SK-N-SH (cell line): ENCODE measurements around the gene CREBRF. TPM values are rescaled to one million over a fixed set of nuclear protein-coding genes. Genes with fewer than 3 reads are reported as not detected.
"Not testable (repeated sequence)": the region's sequence is repeated elsewhere in the genome, so short reads cannot be mapped to it uniquely, and the experiment has no call there.

Experiments used
- CTCF ChIA-PET: fragments of 300-600, 350-600 bp; formaldehyde crosslinking; extraction: SDS; loops from one replicate; lab custom pipeline; 2021; lab: Yijun Ruan, JAX
- POLR2A ChIA-PET: fragments of 350-600 bp; sonication (Branson Sonifier 250); formaldehyde crosslinking; extraction: SDS; loops from one replicate; lab custom pipeline; 2020; ENCODE audit warnings: antibody characterized with exemption, inconsistent platforms; lab: Yijun Ruan, JAX
- DNase-seq: peaks from one replicate; pipeline ENCODE4 v3.0.0; 2012
- H2AFZ ChIP-seq: fragments of 200-600 bp; sonication (generic); 2 replicates; pipeline ENCODE4 v1.8.1; 2016; ENCODE audit warnings: antibody characterized with exemption, mild to moderate bottlenecking, low read depth
- H3F3A ChIP-seq: fragments of 200-600 bp; sonication (generic); replicated peaks from 2 replicates; pipeline ENCODE3; 2016; ENCODE audit warnings: antibody characterized with exemption, mild to moderate bottlenecking; ENCODE audit not compliant: insufficient read depth
- H3K27ac ChIP-seq, 2 experiments: fragments of 200-500 bp in 1 of 2; fragments of 200-600 bp in 1 of 2; sonication (Bioruptor generic) in 1 of 2; sonication (generic), shearing (Covaris generic) in 1 of 2; 2 replicates each; pipeline versions ENCODE4 v1.5.1 to v1.6.1; 2014 to 2016; ENCODE audit warnings: low read depth in 2 of 2, inconsistent platforms in 1 of 2, low read length in 1 of 2, mild to moderate bottlenecking in 1 of 2, mixed read lengths in 1 of 2
- H3K27me3 ChIP-seq: fragments of 200-600 bp; sonication (generic), shearing (Covaris generic); 2 replicates; pipeline ENCODE4 v1.6.1; 2016; ENCODE audit warnings: mixed run types; ENCODE audit not compliant: insufficient read depth
- H3K36me3 ChIP-seq, 2 experiments: fragments of 200-500 bp in 1 of 2; fragments of 200-600 bp in 1 of 2; sonication (Bioruptor generic) in 1 of 2; sonication (generic) in 1 of 2; replicated peaks in 1 of 2; 2 replicates each; pipeline versions ENCODE3 to v1.5.1; 2014 to 2016; ENCODE audit warnings: low read length in 1 of 2, mild to moderate bottlenecking in 1 of 2; ENCODE audit not compliant: insufficient read depth in 2 of 2, control insufficient read depth in 1 of 2
- H3K4me1 ChIP-seq, 2 experiments: fragments of 200-500 bp in 1 of 2; fragments of 200-600 bp in 1 of 2; sonication (Bioruptor generic) in 1 of 2; sonication (generic), shearing (Covaris generic) in 1 of 2; 2 replicates each; pipeline versions ENCODE4 v1.5.1 to v1.6.1; 2014 to 2016; ENCODE audit warnings: low read depth in 1 of 2, low read length in 1 of 2, mixed run types in 1 of 2; ENCODE audit not compliant: insufficient read depth in 2 of 2, control insufficient read depth in 1 of 2
- H3K4me2 ChIP-seq: fragments of 200-600 bp; sonication (generic), shearing (Covaris generic); 2 replicates; pipeline ENCODE4 v1.6.1; 2017; ENCODE audit warnings: mixed run types
- H3K4me3 ChIP-seq, 2 experiments: fragments of 200-500 bp in 1 of 2; fragments of 200-600 bp in 1 of 2; sonication (Bioruptor generic) in 1 of 2; sonication (generic), shearing (Covaris generic) in 1 of 2; 2 replicates each; pipeline versions ENCODE4 v1.5.1 to v1.8.1; 2014 to 2016; ENCODE audit warnings: low read depth in 2 of 2, inconsistent platforms in 1 of 2, low read length in 1 of 2, mild to moderate bottlenecking in 1 of 2, mixed read lengths in 1 of 2, moderate library complexity in 1 of 2
- H3K79me2 ChIP-seq: fragments of 200-600 bp; sonication (generic); 2 replicates; pipeline ENCODE4 v1.8.1; 2017; ENCODE audit warnings: mild to moderate bottlenecking; ENCODE audit not compliant: insufficient read depth
- H3K9ac ChIP-seq: fragments of 200-600 bp; sonication (generic); 2 replicates; pipeline ENCODE4 v1.6.1; 2017; ENCODE audit warnings: mixed run types
- H3K9me2 ChIP-seq: fragments of 200-600 bp; sonication (generic); 2 replicates; pipeline ENCODE4 v1.6.1; 2017; ENCODE audit warnings: mixed run types
- H3K9me3 ChIP-seq: fragments of 200-600 bp; sonication (generic); 2 replicates; pipeline ENCODE4 v1.6.1; 2017; ENCODE audit warnings: mixed run types, mild to moderate bottlenecking, moderate library complexity
- H4K20me1 ChIP-seq: fragments of 200-600 bp; sonication (generic); 2 replicates; pipeline ENCODE4 v1.6.1; 2017; ENCODE audit warnings: mild to moderate bottlenecking, mixed run types; ENCODE audit not compliant: insufficient read depth
- CHD2 ChIP-seq: fragments of 150-350 bp; IDR thresholded peaks from 2 replicates; pipeline ENCODE4 v1.6.1; 2018; ENCODE audit warnings: low read length; ENCODE audit not compliant: partially characterized antibody
- EP300 ChIP-seq, 2 experiments: IDR thresholded peaks; 2 replicates each; pipeline versions ENCODE4 v1.4.0 to v1.6.1; 2012; ENCODE audit warnings: borderline replicate concordance in 1 of 2, low read depth in 1 of 2, low read length in 1 of 2
- FOSL2 ChIP-seq: IDR thresholded peaks from 2 replicates; pipeline ENCODE4 v1.4.0; 2012; ENCODE audit warnings: low read depth, mild to moderate bottlenecking, moderate library complexity, borderline replicate concordance
- MAX ChIP-seq: IDR thresholded peaks from 2 replicates; pipeline ENCODE4 v1.4.0; 2012; ENCODE audit warnings: low read depth
- NFIC ChIP-seq: IDR thresholded peaks from 2 replicates; pipeline ENCODE4 v1.4.0; 2012; ENCODE audit warnings: borderline replicate concordance
- RFX5 ChIP-seq: IDR thresholded peaks from 2 replicates; pipeline ENCODE4 v1.6.1; 2012; ENCODE audit warnings: mild to moderate bottlenecking, improper control_type of control experiment, low read length
- RXRA ChIP-seq: IDR thresholded peaks from 2 replicates; pipeline ENCODE4 v1.4.0; 2012; ENCODE audit warnings: low read depth, mild to moderate bottlenecking, borderline replicate concordance
- SIN3A ChIP-seq: IDR thresholded peaks from 2 replicates; pipeline ENCODE4 v1.6.1; 2012; ENCODE audit warnings: low read depth, mild to moderate bottlenecking, low read length, moderate library complexity, borderline replicate concordance
- TAF1 ChIP-seq: IDR thresholded peaks from 2 replicates; pipeline ENCODE4 v1.6.1; 2012; ENCODE audit warnings: low read depth, mild to moderate bottlenecking, low read length, moderate library complexity, borderline replicate concordance
- TCF12 ChIP-seq: IDR thresholded peaks from 2 replicates; pipeline ENCODE4 v1.4.0; 2012
- WGBS: methylation state at CpG from one replicate; pipeline ENCODE4 v1.1.6; 2017; ENCODE audit warnings: low lambda C conversion rate; 5-methylcytosine and 5-hydroxymethylcytosine counted together
- polyA plus RNA-seq, 3 experiments: library from polyadenylated mRNA; depleted of rRNA; stranded (reverse); fragments of >200 nt; gene quantifications; 2 replicates each; pipeline ENCODE4 v1.2.3, GENCODE V29; 2012
- TF ChIP-seq, protein P1 (sequence below): fragments of 200-600 bp; sonication (generic); IDR thresholded peaks from 2 replicates; pipeline ENCODE4 v1.6.1; 2017; ENCODE audit warnings: antibody characterized with exemption, mild to moderate bottlenecking, moderate library complexity

CREBRF gene
- polyA plus RNA-seq, 1 of the 3 experiments (the other 2 are of a cell fraction): 2.4 TPM

GRCh38 chr5:173123416-173123815 lies 67.3 kb downstream of the CREBRF start:
- H3K9ac ChIP-seq: no peak overlapping the region
- TF ChIP-seq MAX: no peak
- no peak for TF ChIP-seq TAF1
- no peak for TF ChIP-seq CHD2
- TF ChIP-seq RFX5: no peak
- TF ChIP-seq, all 33 proteins: peak for 0
- peaks cover 6 to 18% of the 10 kb centered on the region in 2 experiments for H3K36me3 ChIP-seq
- no peaks in the 10 kb centered on the region for H3K79me2 ChIP-seq
- ChIA-PET POLR2A (no interaction called here), CTCF (interaction anchor here (0.8 kb wide), 1 partner anchor 12 kb away, joined by 3 read pairs; no protein-coding TSS in a partner anchor)
- H3K9me2 ChIP-seq: no peaks in the 10 kb centered on the region
- H3K4me2 ChIP-seq: no peak overlapping the region
- H3F3A ChIP-seq: peaks cover 6% of the 10 kb centered on the region
- no peak overlapping the region for H3K4me3 ChIP-seq
- WGBS: 95% methylated on average over 3 of the region's 3 CpGs
- no peak overlapping the region for H2AFZ ChIP-seq
- no peaks in the 10 kb centered on the region for H4K20me1 ChIP-seq
- no peak overlapping the region for H3K27ac ChIP-seq
- no peak for DNase-seq
- H3K9me3 ChIP-seq: peaks cover 10% of the 10 kb centered on the region; the same call in 1 of the 2 replicates
- H3K4me1 ChIP-seq: no peaks in the 10 kb centered on the region
- H3K27me3 ChIP-seq: no peaks in the 10 kb centered on the region

DNA sequence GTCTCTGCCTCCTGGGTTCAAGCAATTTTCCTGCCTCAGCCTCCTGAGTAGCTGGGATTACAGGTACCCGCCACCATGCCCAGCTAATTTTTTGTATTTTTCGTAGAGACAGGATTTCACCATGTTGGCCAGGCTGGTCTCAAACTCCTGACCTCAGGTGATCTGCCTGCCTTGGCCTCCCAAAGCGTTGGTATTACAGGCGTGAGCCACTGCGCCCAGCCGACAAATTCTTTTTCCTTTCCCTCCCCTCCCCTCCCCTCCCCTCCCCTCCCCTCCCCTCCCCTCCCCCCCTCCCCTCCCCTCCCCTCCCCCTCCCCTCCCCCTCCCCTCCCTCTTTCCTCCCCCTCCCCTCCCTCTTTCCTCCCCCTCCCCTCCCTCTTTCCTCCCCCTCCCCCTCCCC lies 76.0 kb downstream of the CREBRF start:
- H3F3A ChIP-seq, H3K4me1 ChIP-seq, H4K20me1 ChIP-seq, H3K4me2 ChIP-seq, H2AFZ ChIP-seq, H3K79me2 ChIP-seq, H3K9ac ChIP-seq, CTCF ChIA-PET, H3K27ac ChIP-seq, H3K27me3 ChIP-seq, H3K9me3 ChIP-seq, H3K9me2 ChIP-seq, DNase-seq, H3K4me3 ChIP-seq: not testable (repeated sequence)
- POLR2A ChIA-PET: interaction anchor here (0.6 kb wide), 1 partner anchor 56 kb away, joined by 4 read pairs; no protein-coding TSS in a partner anchor
- peaks cover 12 to 13% of the 10 kb centered on the region in 2 experiments for H3K36me3 ChIP-seq
- WGBS: 97% methylated on average over 6 of the region's 6 CpGs

DNA sequence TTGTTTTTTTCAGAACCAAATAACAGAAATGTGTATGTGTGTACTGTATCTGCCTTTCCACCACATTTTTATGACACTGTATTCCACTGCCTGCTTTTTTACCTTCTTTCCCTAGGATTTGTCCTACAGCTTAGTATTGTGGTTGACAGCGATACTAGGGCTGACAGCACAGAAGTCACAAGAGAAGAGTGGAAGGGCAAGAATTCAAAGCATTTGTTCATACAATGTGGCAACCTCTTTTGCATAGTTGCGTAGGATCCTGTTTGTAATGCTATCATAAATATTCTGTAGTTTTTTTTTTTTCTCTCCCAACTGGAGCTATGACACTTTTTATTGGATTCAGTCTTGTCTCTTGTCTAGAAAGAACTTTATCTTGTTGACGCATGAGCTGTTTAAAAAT lies 82.6 kb downstream of the CREBRF start:
- Histone ChIP-seq H3K9ac (no peak overlapping the region), H3K4me3 (no peak overlapping the region), H3K79me2 (no peaks in the 10 kb centered on the region), H4K20me1 (no peaks in the 10 kb centered on the region), H3K9me2 (no peaks in the 10 kb centered on the region), H3K4me2 (no peak overlapping the region), H3K36me3 (peaks cover 0 to 17% of the 10 kb centered on the region in 2 experiments), H3K4me1 (no peaks in the 10 kb centered on the region), H3K9me3 (no peaks in the 10 kb centered on the region), H2AFZ (no peak overlapping the region)
- 93% methylated on average over 3 of the region's 3 CpGs for WGBS
- ChIA-PET CTCF (interaction anchor here (0.7 to 1.2 kb wide), 2 partner anchors 9 to 177 kb away, joined by 3 read pairs; no protein-coding TSS in a partner anchor), POLR2A (no interaction called here)
- no peak for TF ChIP-seq TCF12
- TF ChIP-seq, all 33 proteins: peak for 0
- no peak for DNase-seq
- Histone ChIP-seq H3K27ac (no peak overlapping the region), H3F3A (no peaks in the 10 kb centered on the region), H3K27me3 (no peaks in the 10 kb centered on the region)

- Histone ChIP-seq H3K4me2 (no peak overlapping the region), H3K4me1 (no peaks in the 10 kb centered on the region), H3K9me3 (no peaks in the 10 kb centered on the region), H3F3A (no peaks in the 10 kb centered on the region), H4K20me1 (no peaks in the 10 kb centered on the region), H3K79me2 (0 out of 2 replicates have a peak, but pooled peaks cover under 1% of the 10 kb centered on the region), H3K4me3 (no peak overlapping the region), H3K27me3 (no peaks in the 10 kb centered on the region), H3K27ac (no peak overlapping the region), H3K9ac (no peak overlapping the region), H2AFZ (no peak overlapping the region), H3K36me3 (peaks cover 0 to 17% of the 10 kb centered on the region in 2 experiments), H3K9me2 (no peaks in the 10 kb centered on the region)
- TF ChIP-seq, protein P1, sequence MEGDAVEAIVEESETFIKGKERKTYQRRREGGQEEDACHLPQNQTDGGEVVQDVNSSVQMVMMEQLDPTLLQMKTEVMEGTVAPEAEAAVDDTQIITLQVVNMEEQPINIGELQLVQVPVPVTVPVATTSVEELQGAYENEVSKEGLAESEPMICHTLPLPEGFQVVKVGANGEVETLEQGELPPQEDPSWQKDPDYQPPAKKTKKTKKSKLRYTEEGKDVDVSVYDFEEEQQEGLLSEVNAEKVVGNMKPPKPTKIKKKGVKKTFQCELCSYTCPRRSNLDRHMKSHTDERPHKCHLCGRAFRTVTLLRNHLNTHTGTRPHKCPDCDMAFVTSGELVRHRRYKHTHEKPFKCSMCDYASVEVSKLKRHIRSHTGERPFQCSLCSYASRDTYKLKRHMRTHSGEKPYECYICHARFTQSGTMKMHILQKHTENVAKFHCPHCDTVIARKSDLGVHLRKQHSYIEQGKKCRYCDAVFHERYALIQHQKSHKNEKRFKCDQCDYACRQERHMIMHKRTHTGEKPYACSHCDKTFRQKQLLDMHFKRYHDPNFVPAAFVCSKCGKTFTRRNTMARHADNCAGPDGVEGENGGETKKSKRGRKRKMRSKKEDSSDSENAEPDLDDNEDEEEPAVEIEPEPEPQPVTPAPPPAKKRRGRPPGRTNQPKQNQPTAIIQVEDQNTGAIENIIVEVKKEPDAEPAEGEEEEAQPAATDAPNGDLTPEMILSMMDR: no peak
- TF ChIP-seq NFIC (no peak), FOSL2 (no peak), RXRA (no peak), EP300 (IDR thresholded peaks at IDR 0.05; ENCODE audit: borderline replicate concordance in 1 of 2, low read depth in 1 of 2, low read length in 1 of 2) (no peak), SIN3A (no peak)
- DNase-seq: no peak
- 89% methylated on average over 1 of the region's 1 CpG for WGBS
- ChIA-PET POLR2A (no interaction called here), CTCF (interaction anchor here (0.7 to 1.2 kb wide), 3 partner anchors 10 to 176 kb away, joined by 3 read pairs; no protein-coding TSS in a partner anchor)
Observed at GRCh38 chr5:173139631-173140030, 83.5 kb downstream of the CREBRF start.
